ENCODE measurements around the gene RAD51.
A peak's percentile ranks its signal among the peaks of the same experiment; 100 is the strongest.

The RAD51 gene

GRCh38 chr15:40759961-40760360, 65.0 kb downstream of the RAD51 start:
- Histone ChIP-seq H3K4me3 (IDR thresholded peaks at IDR 0.05; ENCODE audit: insufficient read depth, low read depth, low read length) (no peak overlapping the region), H3K27me3 (ENCODE audit: insufficient read depth, low read depth) (peaks cover 14% of the 10 kb centered on the region), H4K20me1 (ENCODE audit: insufficient read depth) (no peaks in the 10 kb centered on the region), H3K79me2 (ENCODE audit: insufficient read depth, low read depth) (no peaks in the 10 kb centered on the region; the same call in 1 of the 2 replicates), H3K9ac (no peak overlapping the region), H2AFZ (ENCODE audit: low read depth) (no peak overlapping the region), H3K27ac (no peak overlapping the region), H3K4me2 (no peak overlapping the region), H3K4me1 (ENCODE audit: low read depth, poor library complexity, severe bottlenecking) (peaks cover 21% of the 10 kb centered on the region), H3K36me3 (ENCODE audit: insufficient read depth) (no peaks in the 10 kb centered on the region)
- no peak for TF ChIP-seq CTCF (conservative IDR thresholded peaks at IDR 0.05; ENCODE audit: low read depth, low read length)

- Histone ChIP-seq H3K36me3 (ENCODE audit: insufficient read depth) (no peaks in the 10 kb centered on the region), H3K4me2 (peak overlapping the region; percentile 86), H3K4me3 (IDR thresholded peaks at IDR 0.05; ENCODE audit: insufficient read depth, low read depth, low read length) (no peak overlapping the region), H4K20me1 (ENCODE audit: insufficient read depth) (no peaks in the 10 kb centered on the region), H3K4me1 (ENCODE audit: low read depth, poor library complexity, severe bottlenecking) (peaks cover 32% of the 10 kb centered on the region), H3K79me2 (ENCODE audit: insufficient read depth, low read depth) (no peaks in the 10 kb centered on the region), H3K27me3 (ENCODE audit: insufficient read depth, low read depth) (peaks cover 14% of the 10 kb centered on the region), H2AFZ (ENCODE audit: low read depth) (peak overlapping the region; percentile 81), H3K27ac (no peak overlapping the region), H3K9ac (peak overlapping the region; percentile 42; the same call in 1 of the 2 replicates)
- no peak for TF ChIP-seq CTCF (conservative IDR thresholded peaks at IDR 0.05; ENCODE audit: low read depth, low read length)
Measured at GRCh38 chr15:40762919-40763800, 68.2 kb downstream of the RAD51 start.

GRCh38 chr15:40763801-40764628, 69.0 kb downstream of the RAD51 start, which contains the start of gene GCHFR:
TSS of gene GCHFR (plus strand) at chr15:40764068. CDS start at chr15:40764181, 113 bp downstream.
- Histone ChIP-seq H3K4me2 (peak within 1 kb of the TSS; percentile 86), H2AFZ (ENCODE audit: low read depth) (peak within 1 kb of the TSS; percentile 81), H3K79me2 (ENCODE audit: insufficient read depth, low read depth) (no peaks in the 10 kb centered on the region), H3K4me1 (ENCODE audit: low read depth, poor library complexity, severe bottlenecking) (peaks cover 32% of the 10 kb centered on the region), H3K4me3 (IDR thresholded peaks at IDR 0.05; ENCODE audit: insufficient read depth, low read depth, low read length) (no peak within 1 kb of the TSS), H3K36me3 (ENCODE audit: insufficient read depth) (no peaks in the 10 kb centered on the region), H4K20me1 (ENCODE audit: insufficient read depth) (no peaks in the 10 kb centered on the region), H3K27ac (no peak within 1 kb of the TSS), H3K9ac (peak within 1 kb of the TSS; percentile 42; the same call in 1 of the 2 replicates), H3K27me3 (ENCODE audit: insufficient read depth, low read depth) (peaks cover 14% of the 10 kb centered on the region)
- peak; percentile 27; the same call in 1 of the 2 replicates for TF ChIP-seq CTCF (conservative IDR thresholded peaks at IDR 0.05; ENCODE audit: low read depth, low read length)

- no peaks in the 10 kb centered on the region for H3K36me3 ChIP-seq (ENCODE audit: insufficient read depth)
- H3K4me3 ChIP-seq (IDR thresholded peaks at IDR 0.05; ENCODE audit: insufficient read depth, low read depth, low read length) = no peak overlapping the region
- H3K4me1 ChIP-seq (ENCODE audit: low read depth, poor library complexity, severe bottlenecking) = peaks cover 32% of the 10 kb centered on the region
- H3K4me2 ChIP-seq = peak overlapping the region; percentile 86
- H3K27ac ChIP-seq = no peak overlapping the region
- no peaks in the 10 kb centered on the region for H3K79me2 ChIP-seq (ENCODE audit: insufficient read depth, low read depth)
- peak overlapping the region; percentile 42; the same call in 1 of the 2 replicates for H3K9ac ChIP-seq
- peak overlapping the region; percentile 81; the same call in 1 of the 2 replicates for H2AFZ ChIP-seq (ENCODE audit: low read depth)
- no peaks in the 10 kb centered on the region for H4K20me1 ChIP-seq (ENCODE audit: insufficient read depth)
- no peak for TF ChIP-seq CTCF (conservative IDR thresholded peaks at IDR 0.05; ENCODE audit: low read depth, low read length)
- peaks cover 14% of the 10 kb centered on the region for H3K27me3 ChIP-seq (ENCODE audit: insufficient read depth, low read depth)
Measured at GRCh38 chr15:40764629-40765103, 69.7 kb downstream of the RAD51 start.
